NK-92 (cell line): Measurements from ENCODE around the gene ZBTB38.

Experiments
- DNase-seq: peaks from one replicate; lab custom pipeline; 2025; ENCODE audit not compliant: unreplicated experiment; lab: John Stamatoyannopoulos, UW

ZBTB38 gene

GRCh38 chr3:141368062-141368924 is at the start of gene ZBTB38:
Gene ZBTB38, plus strand, starts transcription at chr3:141368504. Its CDS starts 73,885 bp downstream, at chr3:141442389.
- no peak for DNase-seq

GRCh38 chr3:141320399-141321108 is 47.8 kb upstream of the ZBTB38 start:
- no peak for DNase-seq

GRCh38 chr3:141321109-141321497 is 47.2 kb upstream of the ZBTB38 start:
- no peak for DNase-seq

GRCh38 chr3:141323936-141324704 is 44.2 kb upstream of the ZBTB38 start:
- no peak for DNase-seq

- no peak for DNase-seq
These were observed 42.2 kb upstream of the ZBTB38 start for GRCh38 chr3:141326123-141326522.

- DNase-seq = no peak
These were observed 41.7 kb upstream of the ZBTB38 start for GRCh38 chr3:141326626-141327025.

- DNase-seq = no peak
These were observed 39.8 kb upstream of the ZBTB38 start for GRCh38 chr3:141328286-141329166.

GRCh38 chr3:141330235-141330634 is 38.1 kb upstream of the ZBTB38 start:
- no peak for DNase-seq

GRCh38 chr3:141330718-141331376 is 37.5 kb upstream of the ZBTB38 start:
- no peak for DNase-seq

GRCh38 chr3:141331377-141332318 is 36.7 kb upstream of the ZBTB38 start:
- no peak for DNase-seq

- no peak for DNase-seq
These were observed 35.9 kb upstream of the ZBTB38 start for GRCh38 chr3:141332416-141332815.

GRCh38 chr3:141333836-141334626 is 34.3 kb upstream of the ZBTB38 start:
- no peak for DNase-seq

- no peak for DNase-seq
These were observed 33.6 kb upstream of the ZBTB38 start for GRCh38 chr3:141334627-141335250.

- no peak for DNase-seq
These were observed 32.7 kb upstream of the ZBTB38 start for GRCh38 chr3:141335531-141336061.

GRCh38 chr3:141336672-141337522 is 31.4 kb upstream of the ZBTB38 start:
- no peak for DNase-seq

GRCh38 chr3:141337523-141337854 is 30.8 kb upstream of the ZBTB38 start:
- DNase-seq = no peak

GRCh38 chr3:141337991-141338390 is 30.3 kb upstream of the ZBTB38 start:
- no peak for DNase-seq
